ENCODE data around the gene CLSTN2.

CLSTN2 gene

DNA sequence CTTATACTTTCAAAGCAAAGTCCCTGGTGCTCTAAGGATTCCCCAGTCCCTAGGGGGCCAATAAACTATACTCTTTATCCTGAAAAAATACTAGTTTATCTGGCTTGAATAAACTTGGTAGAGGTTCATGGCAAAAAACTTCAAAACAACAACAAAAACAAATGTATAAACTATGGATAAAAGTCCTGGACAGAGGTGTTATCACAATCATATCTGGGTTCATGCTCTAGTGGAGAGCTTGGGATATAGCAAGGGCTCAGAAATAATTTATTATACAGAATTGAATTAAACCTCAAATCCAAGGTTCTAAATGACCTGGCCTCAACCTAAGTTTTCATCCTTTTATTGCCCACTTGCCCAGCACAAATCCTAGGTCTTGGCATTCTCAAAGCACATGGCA is 644.3 kb downstream of the CLSTN2 start:
- Histone ChIP-seq H3K36me3 (no peaks in the 10 kb centered on the region), H3K27me3 (no peaks in the 10 kb centered on the region), H3K9me3 (no peaks in the 10 kb centered on the region), H3K4me1 (no peaks in the 10 kb centered on the region), H3K4me3 (no peak overlapping the region), H3K27ac (no peak overlapping the region)
- intact Hi-C loops (cut with DNase I; ENCODE audit: low total_unique reads), result no loop called here
- DNase-seq, result no peak
- TF ChIP-seq, protein P1, sequence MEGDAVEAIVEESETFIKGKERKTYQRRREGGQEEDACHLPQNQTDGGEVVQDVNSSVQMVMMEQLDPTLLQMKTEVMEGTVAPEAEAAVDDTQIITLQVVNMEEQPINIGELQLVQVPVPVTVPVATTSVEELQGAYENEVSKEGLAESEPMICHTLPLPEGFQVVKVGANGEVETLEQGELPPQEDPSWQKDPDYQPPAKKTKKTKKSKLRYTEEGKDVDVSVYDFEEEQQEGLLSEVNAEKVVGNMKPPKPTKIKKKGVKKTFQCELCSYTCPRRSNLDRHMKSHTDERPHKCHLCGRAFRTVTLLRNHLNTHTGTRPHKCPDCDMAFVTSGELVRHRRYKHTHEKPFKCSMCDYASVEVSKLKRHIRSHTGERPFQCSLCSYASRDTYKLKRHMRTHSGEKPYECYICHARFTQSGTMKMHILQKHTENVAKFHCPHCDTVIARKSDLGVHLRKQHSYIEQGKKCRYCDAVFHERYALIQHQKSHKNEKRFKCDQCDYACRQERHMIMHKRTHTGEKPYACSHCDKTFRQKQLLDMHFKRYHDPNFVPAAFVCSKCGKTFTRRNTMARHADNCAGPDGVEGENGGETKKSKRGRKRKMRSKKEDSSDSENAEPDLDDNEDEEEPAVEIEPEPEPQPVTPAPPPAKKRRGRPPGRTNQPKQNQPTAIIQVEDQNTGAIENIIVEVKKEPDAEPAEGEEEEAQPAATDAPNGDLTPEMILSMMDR (IDR thresholded peaks at IDR 0.05), result no peak

DNA sequence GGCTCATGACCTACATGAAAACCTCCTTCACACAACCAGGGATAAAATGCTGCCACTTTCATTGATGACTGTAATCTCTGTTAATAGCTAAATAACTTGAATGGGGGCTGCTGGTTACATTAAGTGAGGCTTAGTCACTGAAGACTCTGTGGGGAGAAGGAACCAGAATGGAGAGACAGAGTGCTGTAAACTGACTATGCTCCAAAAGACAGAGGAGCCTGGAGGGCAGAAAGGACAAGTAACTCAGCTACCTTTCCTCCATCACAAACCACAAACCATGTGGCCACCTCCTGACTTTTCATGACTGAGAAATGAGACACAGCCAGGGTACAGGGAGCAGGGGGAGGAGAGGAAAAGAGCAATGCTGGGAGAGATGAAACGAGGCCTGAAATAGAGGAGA is 645.8 kb downstream of the CLSTN2 start:
- Histone ChIP-seq H3K27ac (no peak overlapping the region), H3K4me3 (no peak overlapping the region), H3K27me3 (no peaks in the 10 kb centered on the region), H3K9me3 (no peaks in the 10 kb centered on the region), H3K36me3 (no peaks in the 10 kb centered on the region), H3K4me1 (no peaks in the 10 kb centered on the region)
- no peak for DNase-seq
- TF ChIP-seq, protein P1 (IDR thresholded peaks at IDR 0.05), result no peak
- intact Hi-C loops (cut with DNase I; ENCODE audit: low total_unique reads), result no loop called here

DNA sequence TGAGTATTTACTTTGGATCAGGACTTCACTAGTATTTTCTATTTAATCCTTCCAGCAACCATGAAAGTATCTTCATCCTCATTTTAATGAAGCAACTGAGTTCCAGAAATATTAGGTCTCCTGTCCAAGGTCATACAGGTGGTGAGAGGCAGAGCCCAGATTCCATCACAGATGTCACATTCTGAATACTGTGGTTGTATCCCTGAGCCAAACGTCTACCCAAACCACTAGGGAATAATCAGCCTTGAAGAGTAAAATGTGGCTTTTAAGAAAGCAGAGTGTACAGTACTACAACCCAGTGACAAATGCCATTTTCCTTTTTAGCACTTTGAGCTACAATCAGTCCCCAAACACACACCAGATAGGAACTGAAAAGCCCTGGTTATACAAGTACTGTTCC is 649.6 kb downstream of the CLSTN2 start:
- TF ChIP-seq, protein P1 (IDR thresholded peaks at IDR 0.05), result no peak
- no peaks in the 10 kb centered on the region for H3K4me1 ChIP-seq
- no peaks in the 10 kb centered on the region for H3K27me3 ChIP-seq
- intact Hi-C loops (cut with DNase I; ENCODE audit: low total_unique reads), result no loop called here
- no peak overlapping the region for H3K4me3 ChIP-seq
- no peak overlapping the region for H3K27ac ChIP-seq
- DNase-seq, result no peak
- H3K36me3 ChIP-seq, result no peaks in the 10 kb centered on the region
- H3K9me3 ChIP-seq, result no peaks in the 10 kb centered on the region

DNA sequence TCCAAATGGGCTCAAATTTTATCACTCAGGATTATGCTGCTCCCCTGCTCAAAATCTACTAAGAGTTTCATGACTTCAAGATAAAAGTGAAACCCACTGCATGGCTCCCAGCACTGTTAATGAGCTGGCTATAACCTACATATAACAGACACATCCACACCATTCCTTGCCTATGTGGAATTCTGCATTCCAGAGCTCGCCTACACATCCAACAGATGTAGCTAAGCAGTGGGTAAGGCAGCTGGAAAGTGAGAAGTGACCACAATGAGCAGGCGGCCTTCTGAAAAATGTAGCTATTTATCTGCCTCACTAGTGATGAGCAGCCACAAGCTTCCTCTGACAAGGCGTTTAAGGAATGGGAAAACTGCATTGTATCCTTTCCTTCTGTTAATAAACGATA is 650.8 kb downstream of the CLSTN2 start:
- no peaks in the 10 kb centered on the region for H3K4me1 ChIP-seq
- TF ChIP-seq, protein P1 (IDR thresholded peaks at IDR 0.05), result no peak
- H3K36me3 ChIP-seq, result no peaks in the 10 kb centered on the region
- H3K27ac ChIP-seq, result no peak overlapping the region
- intact Hi-C loops (cut with DNase I; ENCODE audit: low total_unique reads), result no loop called here
- no peaks in the 10 kb centered on the region for H3K27me3 ChIP-seq
- DNase-seq, result no peak
- H3K9me3 ChIP-seq, result no peaks in the 10 kb centered on the region
- H3K4me3 ChIP-seq, result no peak overlapping the region

DNA sequence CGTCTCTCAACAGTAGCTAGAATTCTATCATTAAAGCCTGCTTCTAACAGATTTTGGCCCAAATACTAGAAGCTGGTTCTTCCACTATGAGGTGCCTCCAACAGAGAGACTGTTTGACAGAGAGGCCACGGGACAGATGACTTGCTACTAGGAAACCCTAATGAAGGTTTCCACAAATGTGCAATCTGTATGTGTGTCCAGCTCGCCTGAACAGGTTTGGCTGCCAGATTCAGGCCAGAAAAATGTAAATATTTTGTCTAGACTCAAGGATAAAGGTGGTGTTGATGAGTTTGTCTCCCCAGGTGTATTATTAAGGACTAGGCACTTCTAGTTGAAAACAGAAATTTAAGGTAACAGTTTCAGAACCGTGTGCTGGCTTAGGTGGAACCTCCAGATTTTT is 651.3 kb downstream of the CLSTN2 start:
- no peak overlapping the region for H3K27ac ChIP-seq
- no peak overlapping the region for H3K4me3 ChIP-seq
- TF ChIP-seq, protein P1 (IDR thresholded peaks at IDR 0.05), result no peak
- no peaks in the 10 kb centered on the region for H3K4me1 ChIP-seq
- H3K36me3 ChIP-seq, result no peaks in the 10 kb centered on the region
- H3K9me3 ChIP-seq, result no peaks in the 10 kb centered on the region
- H3K27me3 ChIP-seq, result no peaks in the 10 kb centered on the region
- no peak for DNase-seq
- intact Hi-C loops (cut with DNase I; ENCODE audit: low total_unique reads), result no loop called here

DNA sequence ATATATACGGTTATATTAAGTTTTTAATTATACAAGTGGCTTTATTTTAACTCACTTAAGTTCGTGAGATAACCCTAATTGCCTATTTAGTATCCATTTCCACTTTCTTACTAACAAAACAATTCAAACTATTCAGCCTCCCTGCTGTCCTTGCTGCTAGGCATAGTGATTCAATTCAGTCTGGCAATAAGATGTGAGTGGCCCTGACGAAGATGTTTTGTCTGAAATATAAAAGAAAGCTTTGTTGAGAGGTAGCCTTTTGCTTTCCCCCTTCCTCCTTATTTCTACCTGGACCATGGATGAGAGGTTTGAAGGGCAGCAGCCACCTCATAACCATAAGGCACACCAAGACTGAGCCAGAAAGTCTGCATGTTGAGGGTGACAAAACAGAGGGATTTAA is 653.6 kb downstream of the CLSTN2 start:
- intact Hi-C loops (cut with DNase I; ENCODE audit: low total_unique reads), result no loop called here
- TF ChIP-seq, protein P1 (IDR thresholded peaks at IDR 0.05), result no peak
- H3K27ac ChIP-seq, result no peak overlapping the region

More for the DNA sequence above, 653.6 kb downstream of the CLSTN2 start:
- Histone ChIP-seq H3K27me3 (no peaks in the 10 kb centered on the region), H3K4me3 (no peak overlapping the region), H3K4me1 (no peaks in the 10 kb centered on the region), H3K9me3 (no peaks in the 10 kb centered on the region), H3K36me3 (no peaks in the 10 kb centered on the region)
- no peak for DNase-seq

All from tibial artery (tissue), 4 donors.